SK-N-SH (cell line): Measurements from ENCODE around the gene PAK1. TPM values are rescaled to one million over a fixed set of nuclear protein-coding genes. Genes with fewer than 3 reads are reported as not detected.

Source experiments
- CTCF ChIA-PET: fragments of 300-600, 350-600 bp; formaldehyde crosslinking; extraction: SDS; loops from one replicate; lab custom pipeline; 2021; lab: Yijun Ruan, JAX
- POLR2A ChIA-PET: fragments of 350-600 bp; sonication (Branson Sonifier 250); formaldehyde crosslinking; extraction: SDS; loops from one replicate; lab custom pipeline; 2020; ENCODE audit warnings: antibody characterized with exemption, inconsistent platforms; lab: Yijun Ruan, JAX
- DNase-seq: peaks from one replicate; pipeline ENCODE4 v3.0.0; 2012
- H2AFZ ChIP-seq: fragments of 200-600 bp; sonication (generic); 2 replicates; pipeline ENCODE4 v1.8.1; 2016; ENCODE audit warnings: antibody characterized with exemption, mild to moderate bottlenecking, low read depth
- H3F3A ChIP-seq: fragments of 200-600 bp; sonication (generic); replicated peaks from 2 replicates; pipeline ENCODE3; 2016; ENCODE audit warnings: antibody characterized with exemption, mild to moderate bottlenecking; ENCODE audit not compliant: insufficient read depth
- H3K27ac ChIP-seq, 2 experiments: fragments of 200-500 bp in 1 of 2; fragments of 200-600 bp in 1 of 2; sonication (Bioruptor generic) in 1 of 2; sonication (generic), shearing (Covaris generic) in 1 of 2; 2 replicates each; pipeline versions ENCODE4 v1.5.1 to v1.6.1; 2014 to 2016; ENCODE audit warnings: low read depth in 2 of 2, inconsistent platforms in 1 of 2, low read length in 1 of 2, mild to moderate bottlenecking in 1 of 2, mixed read lengths in 1 of 2
- H3K27me3 ChIP-seq: fragments of 200-600 bp; sonication (generic), shearing (Covaris generic); 2 replicates; pipeline ENCODE4 v1.6.1; 2016; ENCODE audit warnings: mixed run types; ENCODE audit not compliant: insufficient read depth
- H3K36me3 ChIP-seq, 2 experiments: fragments of 200-500 bp in 1 of 2; fragments of 200-600 bp in 1 of 2; sonication (Bioruptor generic) in 1 of 2; sonication (generic) in 1 of 2; replicated peaks in 1 of 2; 2 replicates each; pipeline versions ENCODE3 to v1.5.1; 2014 to 2016; ENCODE audit warnings: low read length in 1 of 2, mild to moderate bottlenecking in 1 of 2; ENCODE audit not compliant: insufficient read depth in 2 of 2, control insufficient read depth in 1 of 2
- H3K4me1 ChIP-seq, 2 experiments: fragments of 200-500 bp in 1 of 2; fragments of 200-600 bp in 1 of 2; sonication (Bioruptor generic) in 1 of 2; sonication (generic), shearing (Covaris generic) in 1 of 2; 2 replicates each; pipeline versions ENCODE4 v1.5.1 to v1.6.1; 2014 to 2016; ENCODE audit warnings: low read depth in 1 of 2, low read length in 1 of 2, mixed run types in 1 of 2; ENCODE audit not compliant: insufficient read depth in 2 of 2, control insufficient read depth in 1 of 2
- H3K4me2 ChIP-seq: fragments of 200-600 bp; sonication (generic), shearing (Covaris generic); 2 replicates; pipeline ENCODE4 v1.6.1; 2017; ENCODE audit warnings: mixed run types
- H3K4me3 ChIP-seq, 2 experiments: fragments of 200-500 bp in 1 of 2; fragments of 200-600 bp in 1 of 2; sonication (Bioruptor generic) in 1 of 2; sonication (generic), shearing (Covaris generic) in 1 of 2; 2 replicates each; pipeline versions ENCODE4 v1.5.1 to v1.8.1; 2014 to 2016; ENCODE audit warnings: low read depth in 2 of 2, inconsistent platforms in 1 of 2, low read length in 1 of 2, mild to moderate bottlenecking in 1 of 2, mixed read lengths in 1 of 2, moderate library complexity in 1 of 2
- H3K79me2 ChIP-seq: fragments of 200-600 bp; sonication (generic); 2 replicates; pipeline ENCODE4 v1.8.1; 2017; ENCODE audit warnings: mild to moderate bottlenecking; ENCODE audit not compliant: insufficient read depth
- H3K9ac ChIP-seq: fragments of 200-600 bp; sonication (generic); 2 replicates; pipeline ENCODE4 v1.6.1; 2017; ENCODE audit warnings: mixed run types
- H3K9me2 ChIP-seq: fragments of 200-600 bp; sonication (generic); 2 replicates; pipeline ENCODE4 v1.6.1; 2017; ENCODE audit warnings: mixed run types
- H3K9me3 ChIP-seq: fragments of 200-600 bp; sonication (generic); 2 replicates; pipeline ENCODE4 v1.6.1; 2017; ENCODE audit warnings: mixed run types, mild to moderate bottlenecking, moderate library complexity
- H4K20me1 ChIP-seq: fragments of 200-600 bp; sonication (generic); 2 replicates; pipeline ENCODE4 v1.6.1; 2017; ENCODE audit warnings: mild to moderate bottlenecking, mixed run types; ENCODE audit not compliant: insufficient read depth
- CTCF ChIP-seq: fragments of 200-600 bp; sonication (generic); IDR thresholded peaks from 2 replicates; pipeline ENCODE4 v1.6.1; 2017; ENCODE audit warnings: antibody characterized with exemption, mild to moderate bottlenecking, moderate library complexity
- EZH2phosphoT487 ChIP-seq: fragments of 200-600 bp; sonication (generic); IDR thresholded peaks from 2 replicates; pipeline ENCODE4 v1.6.1; 2017; ENCODE audit warnings: low read depth, mixed run types, mild to moderate bottlenecking, antibody characterized with exemption, moderate library complexity, borderline replicate concordance
- FOXJ3 ChIP-seq: sonication (generic); formaldehyde crosslinking; IDR thresholded peaks from 2 replicates; pipeline ENCODE4 v1.5.1; 2020; ENCODE audit warnings: mild to moderate bottlenecking, missing genetic modification reagents
- GATA2 ChIP-seq: sonication (generic); formaldehyde crosslinking; IDR thresholded peaks from 2 replicates; pipeline ENCODE4 v1.5.0; 2020; ENCODE audit warnings: mild to moderate bottlenecking, missing genetic modification reagents
- IRF3 ChIP-seq: fragments of 150-350 bp; IDR thresholded peaks from 2 replicates; pipeline ENCODE4 v1.6.1; 2016; ENCODE audit warnings: mild to moderate bottlenecking, low read depth, low read length
- JUND ChIP-seq: IDR thresholded peaks from 2 replicates; pipeline ENCODE4 v1.4.0; 2012
- MAX ChIP-seq: IDR thresholded peaks from 2 replicates; pipeline ENCODE4 v1.4.0; 2012; ENCODE audit warnings: low read depth
- MXI1 ChIP-seq: IDR thresholded peaks from 2 replicates; pipeline ENCODE4 v1.6.1; 2012; ENCODE audit warnings: mild to moderate bottlenecking, low read depth, low read length, improper control_type of control experiment
- NRF1 ChIP-seq: IDR thresholded peaks from 2 replicates; pipeline ENCODE4 v1.6.1; 2012; ENCODE audit warnings: low read depth, mild to moderate bottlenecking, low read length
- POLR2AphosphoS5 ChIP-seq: IDR thresholded peaks from 2 replicates; pipeline ENCODE4 v1.6.1; 2012; ENCODE audit warnings: low read depth, low read length
- RAD21 ChIP-seq: IDR thresholded peaks from 2 replicates; pipeline ENCODE4 v1.6.1; 2012; ENCODE audit warnings: mild to moderate bottlenecking, low read length
- RCOR1 ChIP-seq: fragments of 150-350 bp; IDR thresholded peaks from 2 replicates; pipeline ENCODE4 v1.6.1; 2017; ENCODE audit warnings: antibody characterized with exemption, low read length
- REST ChIP-seq: IDR thresholded peaks from 2 replicates; pipeline ENCODE4 v1.6.1; 2012; ENCODE audit warnings: mild to moderate bottlenecking, low read depth, low read length, moderate library complexity
- RXRA ChIP-seq: IDR thresholded peaks from 2 replicates; pipeline ENCODE4 v1.4.0; 2012; ENCODE audit warnings: low read depth, mild to moderate bottlenecking, borderline replicate concordance
- SIN3A ChIP-seq: IDR thresholded peaks from 2 replicates; pipeline ENCODE4 v1.6.1; 2012; ENCODE audit warnings: low read depth, mild to moderate bottlenecking, low read length, moderate library complexity, borderline replicate concordance
- USF2 ChIP-seq: fragments of 150-350 bp; IDR thresholded peaks from 2 replicates; pipeline ENCODE4 v1.6.1; 2017; ENCODE audit warnings: antibody characterized with exemption, low read length, low read depth, borderline replicate concordance
- YY1 ChIP-seq: IDR thresholded peaks from 2 replicates; pipeline ENCODE4 v1.4.0; 2012; ENCODE audit warnings: low read depth, mild to moderate bottlenecking
- WGBS: methylation state at CpG from one replicate; pipeline ENCODE4 v1.1.6; 2017; ENCODE audit warnings: low lambda C conversion rate; 5-methylcytosine and 5-hydroxymethylcytosine counted together
- polyA plus RNA-seq, 3 experiments: library from polyadenylated mRNA; depleted of rRNA; stranded (reverse); fragments of >200 nt; gene quantifications; 2 replicates each; pipeline ENCODE4 v1.2.3, GENCODE V29; 2012

Gene PAK1
- polyA plus RNA-seq, 1 of the 3 experiments (the other 2 are of a cell fraction): 17.9 TPM

- TF ChIP-seq EZH2phosphoT487 (no peak), POLR2AphosphoS5 (no peak), CTCF (no peak), GATA2 (CRISPR knock-in tag) (no peak)
Observed at GRCh38 chr11:77411137-77411707, 62.7 kb downstream of the PAK1 start (continued).

- H3K27ac ChIP-seq: no peak overlapping the region
- 96% methylated on average over 4 of the region's 4 CpGs for WGBS
- no peak overlapping the region for H3K9ac ChIP-seq
- TF ChIP-seq YY1 (no peak), FOXJ3 (CRISPR knock-in tag) (no peak), REST (no peak), SIN3A (no peak), RAD21 (no peak), NRF1 (no peak), USF2 (no peak), EZH2phosphoT487 (no peak), RXRA (no peak), RCOR1 (no peak), MAX (no peak), POLR2AphosphoS5 (no peak), MXI1 (no peak), JUND (no peak), IRF3 (no peak)
- TF ChIP-seq, all 33 proteins: peak for 0
- no peak overlapping the region for H3K4me3 ChIP-seq
- ChIA-PET POLR2A (no interaction called here), CTCF (interaction anchor here (0.6 to 1.3 kb wide), 4 partner anchors 9 to 638 kb away, joined by 3 read pairs; no protein-coding TSS in a partner anchor)
- no peaks in the 10 kb centered on the region for H3K27me3 ChIP-seq
- H3K4me2 ChIP-seq: no peak overlapping the region
- no peaks in the 10 kb centered on the region for H4K20me1 ChIP-seq
- H3K9me2 ChIP-seq: no peaks in the 10 kb centered on the region
- H3K79me2 ChIP-seq: no peaks in the 10 kb centered on the region
- DNase-seq: no peak
- no peaks in the 10 kb centered on the region for H3K9me3 ChIP-seq
- H3F3A ChIP-seq: peaks cover 5% of the 10 kb centered on the region
- H2AFZ ChIP-seq: no peak overlapping the region
- H3K36me3 ChIP-seq: no peaks in the 10 kb centered on the region
- peaks cover 10 to 11% of the 10 kb centered on the region in 2 experiments; a peak in 3 of 4 replicates for H3K4me1 ChIP-seq
Observed at GRCh38 chr11:77410076-77410827, 63.6 kb downstream of the PAK1 start.
